ENCODE results near the gene ATP8B1.
"Not testable (repeated sequence)": the region's sequence is repeated elsewhere in the genome, so short reads cannot be mapped to it uniquely, and the experiment has no call there.

ATP8B1 gene

GRCh38 chr18:57737400-57738060 is 65.6 kb downstream of the ATP8B1 start:
- no peaks in the 10 kb centered on the region for H3K9me3 ChIP-seq (ENCODE audit: low read length)
- no peaks in the 10 kb centered on the region for H3K4me1 ChIP-seq (ENCODE audit: insufficient read depth, low read length)
- no peak overlapping the region for H3K4me3 ChIP-seq (ENCODE audit: low read length)
- no peak overlapping the region for H2AFZ ChIP-seq (ENCODE audit: low read depth, low read length)
- no peaks in the 10 kb centered on the region for H3K27me3 ChIP-seq (ENCODE audit: insufficient read depth, low read length)
- no peaks in the 10 kb centered on the region for H3K36me3 ChIP-seq (ENCODE audit: insufficient read depth, low read length)

GRCh38 chr18:57735042-57735441 is 68.1 kb downstream of the ATP8B1 start:
- not testable (repeated sequence) for H3K4me3 ChIP-seq (ENCODE audit: low read length); H3K36me3 ChIP-seq (ENCODE audit: insufficient read depth, low read length)

GRCh38 chr18:57733861-57734260 is 69.3 kb downstream of the ATP8B1 start:
- no peaks in the 10 kb centered on the region for H3K27me3 ChIP-seq (ENCODE audit: insufficient read depth, low read length)
- no peaks in the 10 kb centered on the region for H3K36me3 ChIP-seq (ENCODE audit: insufficient read depth, low read length)
- no peak overlapping the region for H3K4me3 ChIP-seq (ENCODE audit: low read length)
- H3K9me3 ChIP-seq (ENCODE audit: low read length): no peaks in the 10 kb centered on the region
- no peaks in the 10 kb centered on the region for H3K4me1 ChIP-seq (ENCODE audit: insufficient read depth, low read length)
- H2AFZ ChIP-seq (ENCODE audit: low read depth, low read length): no peak overlapping the region

More at GRCh38 chr18:57735042-57735441, 68.1 kb downstream of the ATP8B1 start:
- not testable (repeated sequence) for H3K27me3 ChIP-seq (ENCODE audit: insufficient read depth, low read length); H2AFZ ChIP-seq (ENCODE audit: low read depth, low read length); H3K9me3 ChIP-seq (ENCODE audit: low read length); H3K4me1 ChIP-seq (ENCODE audit: insufficient read depth, low read length)

GRCh38 chr18:57730146-57730545 is 73.0 kb downstream of the ATP8B1 start:
- Histone ChIP-seq H3K4me3 (ENCODE audit: low read length) (no peak overlapping the region), H3K27me3 (ENCODE audit: insufficient read depth, low read length) (no peaks in the 10 kb centered on the region), H3K4me1 (ENCODE audit: insufficient read depth, low read length) (no peaks in the 10 kb centered on the region), H3K9me3 (ENCODE audit: low read length) (no peaks in the 10 kb centered on the region), H3K36me3 (ENCODE audit: insufficient read depth, low read length) (no peaks in the 10 kb centered on the region), H2AFZ (ENCODE audit: low read depth, low read length) (no peak overlapping the region)

GRCh38 chr18:57728941-57729511 is 74.1 kb downstream of the ATP8B1 start:
- H3K9me3 ChIP-seq (ENCODE audit: low read length): no peaks in the 10 kb centered on the region
- H2AFZ ChIP-seq (ENCODE audit: low read depth, low read length): no peak overlapping the region
- H3K4me3 ChIP-seq (ENCODE audit: low read length): no peak overlapping the region
- no peaks in the 10 kb centered on the region for H3K27me3 ChIP-seq (ENCODE audit: insufficient read depth, low read length)
- no peaks in the 10 kb centered on the region for H3K36me3 ChIP-seq (ENCODE audit: insufficient read depth, low read length)
- no peaks in the 10 kb centered on the region for H3K4me1 ChIP-seq (ENCODE audit: insufficient read depth, low read length)

GRCh38 chr18:57727952-57728807 is 74.9 kb downstream of the ATP8B1 start:
- Histone ChIP-seq H3K36me3 (ENCODE audit: insufficient read depth, low read length) (no peaks in the 10 kb centered on the region), H3K27me3 (ENCODE audit: insufficient read depth, low read length) (no peaks in the 10 kb centered on the region), H3K9me3 (ENCODE audit: low read length) (no peaks in the 10 kb centered on the region)

GRCh38 chr18:57719211-57719935 is 83.7 kb downstream of the ATP8B1 start:
- not testable (repeated sequence) for H3K4me3 ChIP-seq (ENCODE audit: low read length); H3K27me3 ChIP-seq (ENCODE audit: insufficient read depth, low read length); H3K9me3 ChIP-seq (ENCODE audit: low read length); H3K36me3 ChIP-seq (ENCODE audit: insufficient read depth, low read length); H3K4me1 ChIP-seq (ENCODE audit: insufficient read depth, low read length); H2AFZ ChIP-seq (ENCODE audit: low read depth, low read length)

More at GRCh38 chr18:57727952-57728807, 74.9 kb downstream of the ATP8B1 start:
- no peak overlapping the region for H3K4me3 ChIP-seq (ENCODE audit: low read length)
- no peak overlapping the region for H2AFZ ChIP-seq (ENCODE audit: low read depth, low read length)
- H3K4me1 ChIP-seq (ENCODE audit: insufficient read depth, low read length): no peaks in the 10 kb centered on the region

GRCh38 chr18:57716549-57716948 is 86.6 kb downstream of the ATP8B1 start:
- Histone ChIP-seq H3K9me3 (ENCODE audit: low read length) (peaks cover 6% of the 10 kb centered on the region), H3K4me1 (ENCODE audit: insufficient read depth, low read length) (no peaks in the 10 kb centered on the region), H3K27me3 (ENCODE audit: insufficient read depth, low read length) (no peaks in the 10 kb centered on the region), H3K4me3 (ENCODE audit: low read length) (no peak overlapping the region), H3K36me3 (ENCODE audit: insufficient read depth, low read length) (no peaks in the 10 kb centered on the region), H2AFZ (ENCODE audit: low read depth, low read length) (no peak overlapping the region)

- Histone ChIP-seq H3K4me1 (ENCODE audit: insufficient read depth, low read length) (no peaks in the 10 kb centered on the region), H3K36me3 (ENCODE audit: insufficient read depth, low read length) (no peaks in the 10 kb centered on the region), H2AFZ (ENCODE audit: low read depth, low read length) (no peak overlapping the region), H3K9me3 (ENCODE audit: low read length) (peaks cover 6% of the 10 kb centered on the region), H3K4me3 (ENCODE audit: low read length) (no peak overlapping the region), H3K27me3 (ENCODE audit: insufficient read depth, low read length) (no peaks in the 10 kb centered on the region)
Observed at GRCh38 chr18:57715671-57716070, 87.4 kb downstream of the ATP8B1 start.

- H2AFZ ChIP-seq (ENCODE audit: low read depth, low read length): no peak overlapping the region
Observed at GRCh38 chr18:57715073-57715472, 88.0 kb downstream of the ATP8B1 start.

GRCh38 chr18:57710226-57710625 is 92.9 kb downstream of the ATP8B1 start:
- Histone ChIP-seq H3K27me3 (ENCODE audit: insufficient read depth, low read length) (no peaks in the 10 kb centered on the region), H3K4me1 (ENCODE audit: insufficient read depth, low read length) (no peaks in the 10 kb centered on the region), H3K4me3 (ENCODE audit: low read length) (no peak overlapping the region)

More at GRCh38 chr18:57715073-57715472, 88.0 kb downstream of the ATP8B1 start:
- H3K27me3 ChIP-seq (ENCODE audit: insufficient read depth, low read length): no peaks in the 10 kb centered on the region
- no peaks in the 10 kb centered on the region for H3K4me1 ChIP-seq (ENCODE audit: insufficient read depth, low read length)
- no peaks in the 10 kb centered on the region for H3K36me3 ChIP-seq (ENCODE audit: insufficient read depth, low read length)
- peaks cover 6% of the 10 kb centered on the region for H3K9me3 ChIP-seq (ENCODE audit: low read length)
- H3K4me3 ChIP-seq (ENCODE audit: low read length): no peak overlapping the region

GRCh38 chr18:57709335-57709734 is 93.8 kb downstream of the ATP8B1 start:
- no peak overlapping the region for H2AFZ ChIP-seq (ENCODE audit: low read depth, low read length)
- H3K4me1 ChIP-seq (ENCODE audit: insufficient read depth, low read length): no peaks in the 10 kb centered on the region
- H3K9me3 ChIP-seq (ENCODE audit: low read length): peaks cover 6% of the 10 kb centered on the region
- H3K36me3 ChIP-seq (ENCODE audit: insufficient read depth, low read length): no peaks in the 10 kb centered on the region
- H3K27me3 ChIP-seq (ENCODE audit: insufficient read depth, low read length): no peaks in the 10 kb centered on the region
- no peak overlapping the region for H3K4me3 ChIP-seq (ENCODE audit: low read length)

More at GRCh38 chr18:57710226-57710625, 92.9 kb downstream of the ATP8B1 start:
- Histone ChIP-seq H2AFZ (ENCODE audit: low read depth, low read length) (no peak overlapping the region), H3K36me3 (ENCODE audit: insufficient read depth, low read length) (no peaks in the 10 kb centered on the region), H3K9me3 (ENCODE audit: low read length) (peaks cover 6% of the 10 kb centered on the region)

GRCh38 chr18:57708288-57708687 is 94.8 kb downstream of the ATP8B1 start:
- Histone ChIP-seq H3K27me3 (ENCODE audit: insufficient read depth, low read length) (no peaks in the 10 kb centered on the region), H3K36me3 (ENCODE audit: insufficient read depth, low read length) (no peaks in the 10 kb centered on the region), H3K4me3 (ENCODE audit: low read length) (no peak overlapping the region), H2AFZ (ENCODE audit: low read depth, low read length) (no peak overlapping the region), H3K4me1 (ENCODE audit: insufficient read depth, low read length) (no peaks in the 10 kb centered on the region), H3K9me3 (ENCODE audit: low read length) (no peaks in the 10 kb centered on the region)
